Lower lobe of right lung (tissue), 2 donors: Measurements from ENCODE around the gene GNMT. TPM values are rescaled to one million over a fixed set of nuclear protein-coding genes. Genes with fewer than 3 reads are reported as not detected.
"Not testable (repeated sequence)": the region's sequence is repeated elsewhere in the genome, so short reads cannot be mapped to it uniquely, and the experiment has no call there.

Experiments used
- ATAC-seq, 2 donors: fragments of 200-7000 bp; cut with Tn5 transposase; one replicate each; pipeline ENCODE4 v1.9.1; 2020 to 2022; ENCODE audit warnings: mild to moderate bottlenecking in 2 of 2, moderate library complexity in 2 of 2
- DNase-seq: peaks from one replicate; pipeline ENCODE4 v3.0.0-alpha.2; 2020
- H3K27ac ChIP-seq: fragments of 200-600 bp; one replicate; pipeline ENCODE4 v1.8.0; 2022
- H3K27me3 ChIP-seq: fragments of 200-600 bp; one replicate; pipeline ENCODE4 v1.8.0; 2022; ENCODE audit warnings: low read depth
- H3K36me3 ChIP-seq: fragments of 200-600 bp; one replicate; pipeline ENCODE4 v1.8.0; 2022; ENCODE audit warnings: mild to moderate bottlenecking
- H3K4me1 ChIP-seq: fragments of 200-600 bp; one replicate; pipeline ENCODE4 v1.8.0; 2022
- H3K4me3 ChIP-seq: fragments of 200-600 bp; one replicate; pipeline ENCODE4 v1.8.0; 2022; ENCODE audit warnings: mild to moderate bottlenecking
- H3K9me3 ChIP-seq: fragments of 200-600 bp; one replicate; pipeline ENCODE4 v1.8.0; 2022
- intact Hi-C: fragments of 100-400 bp; cut with DNase I; formaldehyde crosslinking; loops from one replicate; pipeline ENCODE4 v1.11.0; 2022
- total RNA-seq: library from RNA; stranded (reverse); fragmentation: NEBNext Ultra II Directional; extraction: Animal tissue kit (Norgen Biotek cat#: 25700); gene quantifications from one replicate; pipeline ENCODE4 v1.2.1, GENCODE V29; 2021
- TF ChIP-seq, protein P1 (sequence below): fragments of 200-600 bp; IDR thresholded peaks from one replicate; pipeline ENCODE4 v1.8.0; 2022; ENCODE audit warnings: antibody characterized with exemption, mild to moderate bottlenecking
- donor health status: DM: no; HTN: yes; CAD: no; lungs with severe emphysema.

Gene GNMT
- total RNA-seq, 1 donor from 2014 or later: 2.4 TPM

DNA sequence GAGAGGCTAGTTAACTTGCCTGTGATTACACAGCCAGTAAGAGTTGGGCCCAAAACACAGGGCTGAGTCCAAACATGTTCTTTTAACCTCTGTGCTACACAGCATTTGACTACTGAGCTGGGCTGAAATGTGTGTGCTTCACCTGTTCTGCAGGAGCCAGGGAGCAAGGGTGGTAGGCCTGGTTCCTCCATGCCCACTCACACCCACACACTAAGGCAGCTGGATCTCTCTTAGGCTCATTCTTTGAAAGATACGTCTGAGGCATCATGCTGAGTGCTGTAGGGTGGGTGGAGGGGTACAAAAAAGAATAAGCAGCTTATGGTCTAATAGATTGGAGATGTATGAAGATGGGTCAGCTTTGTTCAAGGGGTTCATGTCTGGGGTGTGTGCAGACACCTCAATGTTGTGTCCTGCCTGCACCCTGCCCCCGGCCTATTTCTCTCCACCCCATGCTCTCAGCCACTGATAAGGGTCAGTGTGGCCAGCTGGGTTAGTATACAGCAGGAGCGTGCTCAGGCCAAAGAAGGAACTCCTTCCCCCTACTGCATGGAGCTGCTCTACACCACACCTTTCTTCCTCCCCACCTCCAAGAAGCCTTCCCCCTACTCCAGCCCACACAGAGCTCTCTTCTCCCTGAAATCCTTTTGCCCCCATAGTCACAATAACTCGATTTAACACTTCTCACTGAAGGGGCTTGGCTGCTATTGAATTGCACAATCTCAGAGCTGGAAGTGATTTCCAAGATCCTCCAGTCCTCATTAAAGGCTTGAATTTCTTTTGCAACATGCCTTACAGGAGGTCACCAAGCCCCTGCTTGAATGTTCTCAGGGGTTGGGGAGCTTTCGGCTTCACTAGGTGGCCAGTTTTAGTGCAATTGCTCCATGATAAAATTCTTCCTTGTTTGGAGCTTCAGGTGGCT, 27.2 kb downstream of the GNMT start:
- TF ChIP-seq, protein P1, sequence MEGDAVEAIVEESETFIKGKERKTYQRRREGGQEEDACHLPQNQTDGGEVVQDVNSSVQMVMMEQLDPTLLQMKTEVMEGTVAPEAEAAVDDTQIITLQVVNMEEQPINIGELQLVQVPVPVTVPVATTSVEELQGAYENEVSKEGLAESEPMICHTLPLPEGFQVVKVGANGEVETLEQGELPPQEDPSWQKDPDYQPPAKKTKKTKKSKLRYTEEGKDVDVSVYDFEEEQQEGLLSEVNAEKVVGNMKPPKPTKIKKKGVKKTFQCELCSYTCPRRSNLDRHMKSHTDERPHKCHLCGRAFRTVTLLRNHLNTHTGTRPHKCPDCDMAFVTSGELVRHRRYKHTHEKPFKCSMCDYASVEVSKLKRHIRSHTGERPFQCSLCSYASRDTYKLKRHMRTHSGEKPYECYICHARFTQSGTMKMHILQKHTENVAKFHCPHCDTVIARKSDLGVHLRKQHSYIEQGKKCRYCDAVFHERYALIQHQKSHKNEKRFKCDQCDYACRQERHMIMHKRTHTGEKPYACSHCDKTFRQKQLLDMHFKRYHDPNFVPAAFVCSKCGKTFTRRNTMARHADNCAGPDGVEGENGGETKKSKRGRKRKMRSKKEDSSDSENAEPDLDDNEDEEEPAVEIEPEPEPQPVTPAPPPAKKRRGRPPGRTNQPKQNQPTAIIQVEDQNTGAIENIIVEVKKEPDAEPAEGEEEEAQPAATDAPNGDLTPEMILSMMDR: no peak
- ATAC-seq (no peak), DNase-seq (no peak)
- no peaks in the 10 kb centered on the region for H3K9me3 ChIP-seq
- no peak overlapping the region for H3K4me3 ChIP-seq
- peaks cover 41% of the 10 kb centered on the region for H3K4me1 ChIP-seq
- H3K27ac ChIP-seq: no peak overlapping the region
- H3K27me3 ChIP-seq: no peaks in the 10 kb centered on the region
- peaks cover 34% of the 10 kb centered on the region for H3K36me3 ChIP-seq
- intact Hi-C loops: no loop called here

GRCh38 chr6:42988486-42989020, 28.0 kb downstream of the GNMT start:
- DNase-seq (no peak), ATAC-seq (no peak)
- H3K27me3 ChIP-seq: no peaks in the 10 kb centered on the region
- no peaks in the 10 kb centered on the region for H3K9me3 ChIP-seq
- H3K4me1 ChIP-seq: peaks cover 39% of the 10 kb centered on the region
- intact Hi-C loops: no loop called here
- no peak overlapping the region for H3K27ac ChIP-seq
- no peak overlapping the region for H3K4me3 ChIP-seq
- H3K36me3 ChIP-seq: peaks cover 34% of the 10 kb centered on the region
- TF ChIP-seq, protein P1: no peak

- Histone ChIP-seq H3K27me3 (no peaks in the 10 kb centered on the region), H3K4me3 (no peak overlapping the region), H3K4me1 (peaks cover 35% of the 10 kb centered on the region), H3K36me3 (peaks cover 34% of the 10 kb centered on the region), H3K9me3 (no peaks in the 10 kb centered on the region), H3K27ac (no peak overlapping the region)
- TF ChIP-seq, protein P1: no peak
- no peak for ATAC-seq
- no peak for DNase-seq
- intact Hi-C loops: no loop called here
Observed at GRCh38 chr6:42989923-42990322, 29.4 kb downstream of the GNMT start.

- Histone ChIP-seq H3K27me3 (no peaks in the 10 kb centered on the region), H3K4me1 (peaks cover under 1% of the 10 kb centered on the region), H3K27ac (no peak overlapping the region), H3K4me3 (no peak overlapping the region), H3K9me3 (no peaks in the 10 kb centered on the region), H3K36me3 (peaks cover 32% of the 10 kb centered on the region)
- no peak for ATAC-seq
- intact Hi-C loops: no loop called here
- TF ChIP-seq, protein P1: no peak
- no peak for DNase-seq
Observed at GRCh38 chr6:42993445-42993844, 32.9 kb downstream of the GNMT start.

- H3K4me3 ChIP-seq: no peak overlapping the region
Observed at GRCh38 chr6:42996513-42996912, 36.0 kb downstream of the GNMT start.

GRCh38 chr6:42998205-42998604, 37.7 kb downstream of the GNMT start:
- DNase-seq, H3K27ac ChIP-seq, H3K27me3 ChIP-seq, H3K36me3 ChIP-seq, H3K9me3 ChIP-seq, H3K4me1 ChIP-seq, intact Hi-C loops, ATAC-seq, H3K4me3 ChIP-seq: not testable (repeated sequence)

More at GRCh38 chr6:42996513-42996912, 36.0 kb downstream of the GNMT start:
- no peaks in the 10 kb centered on the region for H3K27me3 ChIP-seq
- peaks cover 5% of the 10 kb centered on the region for H3K36me3 ChIP-seq
- TF ChIP-seq, protein P1: no peak
- no peaks in the 10 kb centered on the region for H3K9me3 ChIP-seq
- intact Hi-C loops: no loop called here
- no peak for ATAC-seq
- no peak for DNase-seq
- no peaks in the 10 kb centered on the region for H3K4me1 ChIP-seq
- no peak overlapping the region for H3K27ac ChIP-seq
